ENCODE results near the gene PSAP.

DNA sequence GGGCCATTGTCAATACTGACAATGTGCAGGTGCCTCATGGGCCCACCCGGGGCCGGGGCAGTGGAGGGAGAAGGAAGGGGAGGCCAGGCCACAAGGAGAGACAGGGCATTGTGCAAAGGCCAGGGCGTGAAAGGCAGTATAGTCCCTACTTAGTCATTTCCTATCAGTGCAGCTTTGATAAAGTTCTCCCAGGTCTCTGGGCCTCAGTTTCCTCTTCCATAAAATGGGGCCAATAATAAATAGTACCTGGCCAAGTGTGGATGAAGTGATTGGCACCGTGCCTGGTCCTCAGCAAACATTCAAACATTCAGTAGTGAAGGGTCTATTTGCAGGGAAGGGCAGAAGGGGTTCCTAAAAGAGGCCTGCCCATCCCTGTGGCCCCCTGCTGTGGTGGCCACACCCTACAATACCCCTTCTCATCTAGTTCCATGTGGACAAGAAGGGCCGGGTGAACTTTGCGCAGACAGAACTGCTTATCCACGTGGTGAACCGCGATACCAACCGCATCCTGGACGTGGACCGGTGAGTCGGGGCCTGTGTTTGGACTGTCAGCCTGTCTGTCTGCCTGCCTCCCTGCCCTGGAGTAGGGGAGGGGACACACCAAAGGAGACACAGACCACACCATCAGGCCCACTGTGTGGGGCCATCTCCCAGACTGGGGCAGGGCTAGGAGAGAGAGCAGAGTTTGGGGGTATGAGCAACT, 40.9 kb downstream of the PSAP start:
- TF ChIP-seq, protein P1, sequence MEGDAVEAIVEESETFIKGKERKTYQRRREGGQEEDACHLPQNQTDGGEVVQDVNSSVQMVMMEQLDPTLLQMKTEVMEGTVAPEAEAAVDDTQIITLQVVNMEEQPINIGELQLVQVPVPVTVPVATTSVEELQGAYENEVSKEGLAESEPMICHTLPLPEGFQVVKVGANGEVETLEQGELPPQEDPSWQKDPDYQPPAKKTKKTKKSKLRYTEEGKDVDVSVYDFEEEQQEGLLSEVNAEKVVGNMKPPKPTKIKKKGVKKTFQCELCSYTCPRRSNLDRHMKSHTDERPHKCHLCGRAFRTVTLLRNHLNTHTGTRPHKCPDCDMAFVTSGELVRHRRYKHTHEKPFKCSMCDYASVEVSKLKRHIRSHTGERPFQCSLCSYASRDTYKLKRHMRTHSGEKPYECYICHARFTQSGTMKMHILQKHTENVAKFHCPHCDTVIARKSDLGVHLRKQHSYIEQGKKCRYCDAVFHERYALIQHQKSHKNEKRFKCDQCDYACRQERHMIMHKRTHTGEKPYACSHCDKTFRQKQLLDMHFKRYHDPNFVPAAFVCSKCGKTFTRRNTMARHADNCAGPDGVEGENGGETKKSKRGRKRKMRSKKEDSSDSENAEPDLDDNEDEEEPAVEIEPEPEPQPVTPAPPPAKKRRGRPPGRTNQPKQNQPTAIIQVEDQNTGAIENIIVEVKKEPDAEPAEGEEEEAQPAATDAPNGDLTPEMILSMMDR (conservative IDR thresholded peaks at IDR 0.05; ENCODE audit: low read length), result no peak
- TF ChIP-seq EZH2phosphoT487 (IDR thresholded peaks at IDR 0.05; ENCODE audit: borderline replicate concordance), result no peak
